ENCODE data around the gene CNTROB. TPM values are rescaled to one million over a fixed set of nuclear protein-coding genes. Genes with fewer than 3 reads are reported as not detected.

CNTROB gene
- total and polyA plus RNA-seq, 2 of the 4 experiments (the other 2 are of a cell fraction), result 12.7 to 26.4 TPM

DNA sequence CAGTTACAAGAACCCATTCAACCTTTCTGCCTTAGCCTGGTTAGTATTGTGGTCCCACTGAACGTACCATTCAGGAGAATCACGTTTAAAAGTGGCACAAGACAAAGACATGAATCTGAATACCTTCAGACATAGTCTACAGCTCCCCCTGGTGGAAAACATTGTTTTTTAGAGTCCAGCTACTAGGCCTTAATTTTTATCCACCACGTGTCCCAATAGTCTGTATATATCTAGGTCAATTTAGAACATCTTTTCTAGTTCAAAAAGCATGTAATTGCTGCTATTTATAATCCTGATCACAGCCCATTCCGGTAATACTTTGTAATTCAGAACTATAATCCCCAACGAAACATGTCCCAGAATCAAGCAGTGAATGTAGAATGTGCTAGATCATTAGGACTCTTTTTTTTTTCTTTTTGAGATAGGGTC, 56.8 kb downstream of the CNTROB start:
- no peak overlapping the region for H2BK5ac ChIP-seq (ENCODE audit: low read depth, low read length, poor library complexity, severe bottlenecking)
- no peak overlapping the region for H3K27ac ChIP-seq (ENCODE audit: insufficient read depth, low read length)
- peak; percentile 64 for ATAC-seq (ENCODE audit: low read depth)
- H2BK120ac ChIP-seq (ENCODE audit: low read depth, low read length), result no peak overlapping the region
- H3K4ac ChIP-seq (ENCODE audit: low read depth, low read length), result no peak overlapping the region; the same call in 1 of the 2 replicates
- no peak overlapping the region for H2BK15ac ChIP-seq (ENCODE audit: low read depth, low read length)
- peaks cover 5% of the 10 kb centered on the region; the same call in 1 of the 2 replicates for H3K4me1 ChIP-seq (ENCODE audit: control insufficient read depth, insufficient read depth, low read length)
- no peaks in the 10 kb centered on the region for H3K9me1 ChIP-seq (ENCODE audit: insufficient read depth, low read length)
- no peak overlapping the region for H3K4me2 ChIP-seq (ENCODE audit: low read depth, low read length)
- H3K4me3 ChIP-seq (ENCODE audit: insufficient read depth, low read depth, low read length), result no peak overlapping the region
- H4K5ac ChIP-seq (ENCODE audit: low read depth, low read length), result no peak overlapping the region
- TF ChIP-seq BHLHE40 (IDR thresholded peaks at IDR 0.05; ENCODE audit: low read depth, low read length) (0 out of 2 replicates have a peak, but pooled peaks have one; percentile 12), SMC3 (IDR thresholded peaks at IDR 0.05; ENCODE audit: low read depth, low read length) (peak; percentile 69), RAD21 (IDR thresholded peaks at IDR 0.05; ENCODE audit: low read length) (peak; percentile 73), RCOR1 (IDR thresholded peaks at IDR 0.05; ENCODE audit: insufficient replicate concordance, low read length) (no peak), FOS (IDR thresholded peaks at IDR 0.05; ENCODE audit: low read depth, low read length) (no peak)
- TF ChIP-seq, protein P1, sequence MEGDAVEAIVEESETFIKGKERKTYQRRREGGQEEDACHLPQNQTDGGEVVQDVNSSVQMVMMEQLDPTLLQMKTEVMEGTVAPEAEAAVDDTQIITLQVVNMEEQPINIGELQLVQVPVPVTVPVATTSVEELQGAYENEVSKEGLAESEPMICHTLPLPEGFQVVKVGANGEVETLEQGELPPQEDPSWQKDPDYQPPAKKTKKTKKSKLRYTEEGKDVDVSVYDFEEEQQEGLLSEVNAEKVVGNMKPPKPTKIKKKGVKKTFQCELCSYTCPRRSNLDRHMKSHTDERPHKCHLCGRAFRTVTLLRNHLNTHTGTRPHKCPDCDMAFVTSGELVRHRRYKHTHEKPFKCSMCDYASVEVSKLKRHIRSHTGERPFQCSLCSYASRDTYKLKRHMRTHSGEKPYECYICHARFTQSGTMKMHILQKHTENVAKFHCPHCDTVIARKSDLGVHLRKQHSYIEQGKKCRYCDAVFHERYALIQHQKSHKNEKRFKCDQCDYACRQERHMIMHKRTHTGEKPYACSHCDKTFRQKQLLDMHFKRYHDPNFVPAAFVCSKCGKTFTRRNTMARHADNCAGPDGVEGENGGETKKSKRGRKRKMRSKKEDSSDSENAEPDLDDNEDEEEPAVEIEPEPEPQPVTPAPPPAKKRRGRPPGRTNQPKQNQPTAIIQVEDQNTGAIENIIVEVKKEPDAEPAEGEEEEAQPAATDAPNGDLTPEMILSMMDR (conservative IDR thresholded peaks at IDR 0.05; ENCODE audit: low read depth, low read length), result peak; percentile 69
- TF ChIP-seq, protein P2, sequence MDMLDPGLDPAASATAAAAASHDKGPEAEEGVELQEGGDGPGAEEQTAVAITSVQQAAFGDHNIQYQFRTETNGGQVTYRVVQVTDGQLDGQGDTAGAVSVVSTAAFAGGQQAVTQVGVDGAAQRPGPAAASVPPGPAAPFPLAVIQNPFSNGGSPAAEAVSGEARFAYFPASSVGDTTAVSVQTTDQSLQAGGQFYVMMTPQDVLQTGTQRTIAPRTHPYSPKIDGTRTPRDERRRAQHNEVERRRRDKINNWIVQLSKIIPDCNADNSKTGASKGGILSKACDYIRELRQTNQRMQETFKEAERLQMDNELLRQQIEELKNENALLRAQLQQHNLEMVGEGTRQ (IDR thresholded peaks at IDR 0.05; ENCODE audit: low read depth, low read length), result peak; percentile 86
- H2AFZ ChIP-seq (replicated peaks; ENCODE audit: low read length, poor library complexity), result no peak overlapping the region
- dilution Hi-C loops (cut with HindIII; ENCODE audit: low sequenced_read_pairs, unreplicated experiment) (no loop called here), intact Hi-C loops (cut with micrococcal nuclease) (loop anchor here (1.0 to 5.0 kb wide), 4 partner anchors 56 to 245 kb away; partner anchors contain the start of genes CNTROB and TRAPPC1), in situ Hi-C loops (cut with MboI; ENCODE audit: low sequenced_read_pairs) (loop anchor here (5.0 to 25.0 kb wide), 2 partner anchors 76 to 251 kb away; no protein-coding TSS in a partner anchor)
- peak overlapping the region in 1 of 2 experiments; percentile 54; a peak in 1 of 4 replicates for H4K8ac ChIP-seq (ENCODE audit: low read depth in 2 of 2, low read length in 2 of 2)
- ChIA-PET CTCF (interaction anchor here (0.6 to 1.7 kb wide), 8 partner anchors 28 to 661 kb away, joined by 3 to 6 read pairs (median 4); partner anchors contain the start of genes NAA38 and RNF227), POLR2A (ENCODE audit: unreplicated experiment) (no interaction called here)
- no peak overlapping the region for H3K18ac ChIP-seq (ENCODE audit: low read depth, low read length)
- H3K14ac ChIP-seq (replicated peaks; ENCODE audit: low read depth, low read length), result no peak overlapping the region
- no peaks in the 10 kb centered on the region for H4K20me1 ChIP-seq (ENCODE audit: insufficient read depth, low read length)
- H3K9ac ChIP-seq (ENCODE audit: low read depth, low read length), result no peak overlapping the region
- H3K27me3 ChIP-seq (ENCODE audit: control insufficient read depth, insufficient read depth, low read length), result peaks cover 5% of the 10 kb centered on the region
- no peak overlapping the region for H2BK20ac ChIP-seq (ENCODE audit: low read depth, low read length)
- DNase-seq, result peak; percentile 86
- no peaks in the 10 kb centered on the region for H3K36me3 ChIP-seq (ENCODE audit: control insufficient read depth, insufficient read depth, low read length)
- no peak overlapping the region for H2AK9ac ChIP-seq (replicated peaks; ENCODE audit: low read depth, low read length, poor library complexity)
- H4K91ac ChIP-seq (ENCODE audit: insufficient read depth, low read depth, low read length), result no peak overlapping the region
- H2AK5ac ChIP-seq (ENCODE audit: low read depth, low read length), result no peak overlapping the region
- H3K9me3 ChIP-seq (ENCODE audit: control insufficient read depth, insufficient read depth, low read length), result no peaks in the 10 kb centered on the region
- H3K23ac ChIP-seq (ENCODE audit: low read depth, low read length), result no peak overlapping the region
- no peaks in the 10 kb centered on the region for H3K79me1 ChIP-seq (ENCODE audit: low read depth in 1 of 2, low read length in 2 of 2)
- H3K56ac ChIP-seq (ENCODE audit: extremely low read depth, insufficient read depth, low read length), result no peak overlapping the region
- WGBS, 2 experiments (ENCODE audit: extremely low coverage in 2 of 2, insufficient read length in 1 of 2), result 0% methylated on average over 2 of the region's 5 CpGs; no CpG with 5 or more reads in 1 of the 2 experiments
- BruUV-seq (replicated peaks), result no TSS peak
